GM12878 (cell line): ENCODE results near the gene ZNF423. TPM values are rescaled to one million over a fixed set of nuclear protein-coding genes. Genes with fewer than 3 reads are reported as not detected.

ENCODE experiments used
- ATAC-seq: fragments of 200-7000 bp; cut with Tn5 transposase; 3 replicates; pipeline ENCODE4 v1.9.1; 2020; ENCODE audit warnings: mild to moderate bottlenecking, moderate library complexity
- BruUV-seq: library from RNA; stranded (reverse); fragments of 400-500 nt; replicated peaks from 2 replicates; lab custom pipeline; 2021; lab: Mats Ljungman, UMichigan
- CTCF ChIA-PET: fragments of 300-600 bp; sonication (Branson Sonifier 250); formaldehyde crosslinking; extraction: SDS; loops from one replicate; lab custom pipeline; 2021; ENCODE audit warnings: inconsistent platforms; lab: Yijun Ruan, JAX
- POLR2A ChIA-PET: fragments of 350-600 bp; formaldehyde crosslinking; extraction: SDS; loops from one replicate; lab custom pipeline; 2021; ENCODE audit warnings: inconsistent platforms; lab: Charles Lee
- RAD21 ChIA-PET: fragments of 300-600 bp; sonication (Branson Sonifier 250); formaldehyde crosslinking; loops from one replicate; lab custom pipeline; 2023; ENCODE audit warnings: antibody characterized with exemption; ENCODE audit not compliant: unreplicated experiment; lab: Charles Lee
- SMC1A ChIA-PET: fragments of 300-600 bp; sonication (Branson Sonifier 250); formaldehyde crosslinking; loops from one replicate; lab custom pipeline; 2023; ENCODE audit not compliant: unreplicated experiment, uncharacterized antibody; lab: Charles Lee
- DNase-seq: peaks from one replicate; pipeline ENCODE4 v3.0.0-alpha.2; 2011; ENCODE audit warnings: low read depth, low spot score
- FAIRE-seq: peaks from 3 replicates; lab custom pipeline; 2011; peaks lifted over from hg19 to GRCh38; lab: Jason Lieb, UNC
- H2AFZ ChIP-seq: 2 replicates; pipeline ENCODE4 v1.6.0; 2011; ENCODE audit warnings: low read depth, low read length, control low read depth; ENCODE audit not compliant: control insufficient read depth
- H3K27ac ChIP-seq: 2 replicates; pipeline ENCODE4 v1.5.1; 2011; ENCODE audit warnings: control low read depth; ENCODE audit not compliant: control insufficient read depth, insufficient read depth
- H3K27me3 ChIP-seq, 2 experiments: replicated peaks in 1 of 2; 2 replicates each; pipeline versions ENCODE4 v1.6.0 to v1.6.1; 2011; ENCODE audit warnings: low read length in 1 of 2; ENCODE audit not compliant: control insufficient read depth in 2 of 2, insufficient read depth in 2 of 2
- H3K36me3 ChIP-seq, 2 experiments: 2 replicates each; pipeline ENCODE4 v1.5.1; 2011; ENCODE audit warnings: low read length in 1 of 2; ENCODE audit not compliant: control insufficient read depth in 2 of 2, insufficient read depth in 2 of 2
- H3K4me1 ChIP-seq: 2 replicates; pipeline ENCODE4 v1.6.1; 2011; ENCODE audit warnings: mild to moderate bottlenecking, low read length, moderate library complexity, mixed read lengths; ENCODE audit not compliant: control insufficient read depth, insufficient read depth
- H3K4me2 ChIP-seq: 2 replicates; pipeline ENCODE4 v1.6.0; 2011; ENCODE audit warnings: control low read depth; ENCODE audit not compliant: control insufficient read depth, insufficient read depth
- H3K4me3 ChIP-seq: fragments of 200-600 bp; sonication (generic); 2 replicates; pipeline ENCODE4 v1.5.1; 2016
- H3K79me2 ChIP-seq: 2 replicates; pipeline ENCODE4 v1.6.0; 2011; ENCODE audit warnings: low read length; ENCODE audit not compliant: control insufficient read depth, insufficient read depth
- H3K9ac ChIP-seq: 2 replicates; pipeline ENCODE4 v1.8.0; 2011; ENCODE audit warnings: low read length, control low read depth, mixed read lengths; ENCODE audit not compliant: control insufficient read depth, insufficient read depth
- H3K9me3 ChIP-seq: replicated peaks from 3 replicates; pipeline ENCODE4 v1.5.1; 2011; ENCODE audit warnings: mild to moderate bottlenecking, low read length; ENCODE audit not compliant: control insufficient read depth, insufficient read depth
- H4K20me1 ChIP-seq: 2 replicates; pipeline ENCODE4 v1.6.0; 2011; ENCODE audit not compliant: control insufficient read depth, insufficient read depth
- BMI1 ChIP-seq: fragments of 450-650 bp; IDR thresholded peaks from 2 replicates; pipeline ENCODE4 v1.6.1; 2016; ENCODE audit warnings: mild to moderate bottlenecking, moderate library complexity, borderline replicate concordance
- GABPA ChIP-seq: IDR thresholded peaks from 2 replicates; pipeline ENCODE4 v1.6.1; 2014; ENCODE audit warnings: antibody characterized with exemption, low read depth, mild to moderate bottlenecking, inconsistent platforms
- IKZF1 ChIP-seq: fragments of 450-650 bp; conservative IDR thresholded peaks from 2 replicates; pipeline ENCODE4 v1.6.1; 2017; ENCODE audit warnings: antibody characterized with exemption, mild to moderate bottlenecking
- MTA2 ChIP-seq: fragments of 450-650 bp; IDR thresholded peaks from 2 replicates; pipeline ENCODE4 v1.6.1; 2016; ENCODE audit warnings: low read depth, mild to moderate bottlenecking, moderate library complexity
- POLR2A ChIP-seq: IDR thresholded peaks from 2 replicates; pipeline ENCODE4 v1.6.1; 2011; ENCODE audit warnings: low read depth, mild to moderate bottlenecking, low read length
- STAT1 ChIP-seq: fragments of 450-650 bp; conservative IDR thresholded peaks from 2 replicates; pipeline ENCODE4 v1.6.1; 2014; ENCODE audit warnings: antibody characterized with exemption, mild to moderate bottlenecking
- STAT3 ChIP-seq: IDR thresholded peaks from 2 replicates; pipeline ENCODE4 v1.6.1; 2011; ENCODE audit warnings: low read depth, low read length, improper control_type of control experiment
- ZNF217 ChIP-seq: fragments of 450-650 bp; IDR thresholded peaks from 2 replicates; pipeline ENCODE4 v1.6.1; 2017; ENCODE audit warnings: antibody characterized with exemption, mild to moderate bottlenecking
- ZZZ3 ChIP-seq: IDR thresholded peaks from 2 replicates; pipeline ENCODE4 v1.6.1; 2011; ENCODE audit warnings: low read depth; ENCODE audit not compliant: control insufficient read depth, insufficient read length
- WGBS: methylation state at CpG from one replicate; pipeline ENCODE4 v1.1.6; 2016; ENCODE audit warnings: low lambda C conversion rate; ENCODE audit not compliant: insufficient replicate concordance, insufficient coverage; ENCODE audit errors: missing lambda C conversion rate; 5-methylcytosine and 5-hydroxymethylcytosine counted together
- in situ Hi-C: fragments of 300-500 bp; cut with MboI; formaldehyde crosslinking; loops from 9 replicates; pipeline ENCODE4 v1.14.3; 2018; ENCODE audit warnings: mixed read lengths
- intact Hi-C: fragments of 100-400 bp; cut with micrococcal nuclease; formaldehyde crosslinking; loops from one replicate; pipeline ENCODE4 v1.14.2; 2022; ENCODE audit not compliant: unreplicated experiment
- polyA plus RNA-seq, 11 experiments: library from polyadenylated mRNA; depleted of rRNA in 4 of 11; unstranded in 6 of 11; stranded (reverse) in 5 of 11; fragments of >200 nt; fragmentation: Nextera tagmentation in 4 of 11; fragmentation: Illumina TruSeq in 1 of 11; extraction: Ambion mirVana in 4 of 11; extraction: Trizol in 1 of 11; gene quantifications; 1 replicate in 1 of 11; 2 replicates in 10 of 11; pipeline versions ENCODE4 v1.2.1 to v1.2.3, GENCODE V29; 2011 to 2016; ENCODE audit warnings: inconsistent platforms in 2 of 11, missing spikeins in 2 of 11, low read depth in 1 of 11
- total RNA-seq, 4 experiments: library from RNA; depleted of rRNA in 3 of 4; stranded (reverse); fragments of >200 nt in 3 of 4; fragmentation: Illumina TruSeq in 1 of 4; extraction: Trizol in 1 of 4; gene quantifications; 2 replicates each; pipeline versions ENCODE4 v1.2.1 to v1.2.3, GENCODE V29; 2013 to 2021
- TF ChIP-seq, protein P1 (sequence below): IDR thresholded peaks from 2 replicates; pipeline ENCODE4 v1.6.1; 2011; ENCODE audit warnings: low read depth, low read length, improper control_type of control experiment, borderline replicate concordance
- TF ChIP-seq, protein P2 (sequence below): IDR thresholded peaks from 2 replicates; pipeline ENCODE4 v1.6.1; 2012; ENCODE audit warnings: improper control_type of control experiment, low read depth, low read length; ENCODE audit not compliant: insufficient replicate concordance
- TF ChIP-seq, protein P3 (sequence below): fragments of 450-650 bp; IDR thresholded peaks from 2 replicates; pipeline ENCODE4 v1.6.1; 2017; ENCODE audit warnings: low read depth, mild to moderate bottlenecking, moderate library complexity

Gene ZNF423
- total and polyA plus RNA-seq, 10 of the 15 experiments (the other 5 are each of a cell fraction or from before 2014, with no cell fraction given): 0.03 to 0.64 (median 0.10) TPM

DNA sequence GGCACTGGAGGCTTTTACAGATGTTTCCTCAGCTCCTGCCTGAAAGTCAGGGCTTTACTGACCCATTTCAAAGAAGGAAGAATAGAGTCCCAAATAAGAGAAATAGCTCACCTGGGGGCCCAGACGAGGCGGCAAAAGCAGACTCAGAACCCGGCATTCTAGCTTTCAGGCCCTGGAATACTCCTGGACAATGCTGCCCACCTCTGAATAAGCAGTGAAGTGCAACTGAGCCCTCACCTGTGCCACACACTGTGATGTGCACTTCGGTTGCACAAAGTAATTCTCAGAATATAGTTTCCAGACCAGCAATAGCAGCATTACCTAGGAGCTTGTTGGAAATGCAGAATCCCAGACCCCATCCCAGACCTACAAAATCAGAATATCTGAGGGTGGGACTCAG lies 54.6 kb downstream of the ZNF423 start:
- peaks cover 5% of the 10 kb centered on the region; the same call in 1 of the 2 replicates for H3K4me1 ChIP-seq
- H3K27me3 ChIP-seq: no peaks in the 10 kb centered on the region; a peak in 2 of 4 replicates
- ChIA-PET POLR2A (no interaction called here), CTCF (no interaction called here), SMC1A (no interaction called here), RAD21 (no interaction called here)
- no peak overlapping the region for H3K4me3 ChIP-seq
- BruUV-seq: no TSS peak
- H3K79me2 ChIP-seq: no peaks in the 10 kb centered on the region
- no peak overlapping the region for H3K27ac ChIP-seq
- intact Hi-C loops: no loop called here
- ATAC-seq: peak; percentile 33
- no peaks in the 10 kb centered on the region for H3K9me3 ChIP-seq
- no peaks in the 10 kb centered on the region for H4K20me1 ChIP-seq
- peak overlapping the region; percentile 28; the same call in 1 of the 2 replicates for H3K4me2 ChIP-seq
- no peak for FAIRE-seq
- WGBS: 15% methylated on average over 4 of the region's 4 CpGs
- H2AFZ ChIP-seq: no peak overlapping the region
- no peaks in the 10 kb centered on the region for H3K36me3 ChIP-seq
- in situ Hi-C loops: no loop called here
- no peak for DNase-seq
- H3K9ac ChIP-seq: no peak overlapping the region
- TF ChIP-seq POLR2A (no peak), ZNF217 (no peak), ZZZ3 (no peak), MTA2 (no peak), GABPA (no peak), IKZF1 (no peak), BMI1 (no peak), STAT3 (no peak), STAT1 (no peak)
- TF ChIP-seq, protein P1, sequence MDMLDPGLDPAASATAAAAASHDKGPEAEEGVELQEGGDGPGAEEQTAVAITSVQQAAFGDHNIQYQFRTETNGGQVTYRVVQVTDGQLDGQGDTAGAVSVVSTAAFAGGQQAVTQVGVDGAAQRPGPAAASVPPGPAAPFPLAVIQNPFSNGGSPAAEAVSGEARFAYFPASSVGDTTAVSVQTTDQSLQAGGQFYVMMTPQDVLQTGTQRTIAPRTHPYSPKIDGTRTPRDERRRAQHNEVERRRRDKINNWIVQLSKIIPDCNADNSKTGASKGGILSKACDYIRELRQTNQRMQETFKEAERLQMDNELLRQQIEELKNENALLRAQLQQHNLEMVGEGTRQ: no peak
- TF ChIP-seq, protein P2, sequence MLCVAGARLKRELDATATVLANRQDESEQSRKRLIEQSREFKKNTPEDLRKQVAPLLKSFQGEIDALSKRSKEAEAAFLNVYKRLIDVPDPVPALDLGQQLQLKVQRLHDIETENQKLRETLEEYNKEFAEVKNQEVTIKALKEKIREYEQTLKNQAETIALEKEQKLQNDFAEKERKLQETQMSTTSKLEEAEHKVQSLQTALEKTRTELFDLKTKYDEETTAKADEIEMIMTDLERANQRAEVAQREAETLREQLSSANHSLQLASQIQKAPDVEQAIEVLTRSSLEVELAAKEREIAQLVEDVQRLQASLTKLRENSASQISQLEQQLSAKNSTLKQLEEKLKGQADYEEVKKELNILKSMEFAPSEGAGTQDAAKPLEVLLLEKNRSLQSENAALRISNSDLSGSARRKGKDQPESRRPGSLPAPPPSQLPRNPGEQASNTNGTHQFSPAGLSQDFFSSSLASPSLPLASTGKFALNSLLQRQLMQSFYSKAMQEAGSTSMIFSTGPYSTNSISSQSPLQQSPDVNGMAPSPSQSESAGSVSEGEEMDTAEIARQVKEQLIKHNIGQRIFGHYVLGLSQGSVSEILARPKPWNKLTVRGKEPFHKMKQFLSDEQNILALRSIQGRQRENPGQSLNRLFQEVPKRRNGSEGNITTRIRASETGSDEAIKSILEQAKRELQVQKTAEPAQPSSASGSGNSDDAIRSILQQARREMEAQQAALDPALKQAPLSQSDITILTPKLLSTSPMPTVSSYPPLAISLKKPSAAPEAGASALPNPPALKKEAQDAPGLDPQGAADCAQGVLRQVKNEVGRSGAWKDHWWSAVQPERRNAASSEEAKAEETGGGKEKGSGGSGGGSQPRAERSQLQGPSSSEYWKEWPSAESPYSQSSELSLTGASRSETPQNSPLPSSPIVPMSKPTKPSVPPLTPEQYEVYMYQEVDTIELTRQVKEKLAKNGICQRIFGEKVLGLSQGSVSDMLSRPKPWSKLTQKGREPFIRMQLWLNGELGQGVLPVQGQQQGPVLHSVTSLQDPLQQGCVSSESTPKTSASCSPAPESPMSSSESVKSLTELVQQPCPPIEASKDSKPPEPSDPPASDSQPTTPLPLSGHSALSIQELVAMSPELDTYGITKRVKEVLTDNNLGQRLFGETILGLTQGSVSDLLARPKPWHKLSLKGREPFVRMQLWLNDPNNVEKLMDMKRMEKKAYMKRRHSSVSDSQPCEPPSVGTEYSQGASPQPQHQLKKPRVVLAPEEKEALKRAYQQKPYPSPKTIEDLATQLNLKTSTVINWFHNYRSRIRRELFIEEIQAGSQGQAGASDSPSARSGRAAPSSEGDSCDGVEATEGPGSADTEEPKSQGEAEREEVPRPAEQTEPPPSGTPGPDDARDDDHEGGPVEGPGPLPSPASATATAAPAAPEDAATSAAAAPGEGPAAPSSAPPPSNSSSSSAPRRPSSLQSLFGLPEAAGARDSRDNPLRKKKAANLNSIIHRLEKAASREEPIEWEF: no peak
- TF ChIP-seq, protein P3, sequence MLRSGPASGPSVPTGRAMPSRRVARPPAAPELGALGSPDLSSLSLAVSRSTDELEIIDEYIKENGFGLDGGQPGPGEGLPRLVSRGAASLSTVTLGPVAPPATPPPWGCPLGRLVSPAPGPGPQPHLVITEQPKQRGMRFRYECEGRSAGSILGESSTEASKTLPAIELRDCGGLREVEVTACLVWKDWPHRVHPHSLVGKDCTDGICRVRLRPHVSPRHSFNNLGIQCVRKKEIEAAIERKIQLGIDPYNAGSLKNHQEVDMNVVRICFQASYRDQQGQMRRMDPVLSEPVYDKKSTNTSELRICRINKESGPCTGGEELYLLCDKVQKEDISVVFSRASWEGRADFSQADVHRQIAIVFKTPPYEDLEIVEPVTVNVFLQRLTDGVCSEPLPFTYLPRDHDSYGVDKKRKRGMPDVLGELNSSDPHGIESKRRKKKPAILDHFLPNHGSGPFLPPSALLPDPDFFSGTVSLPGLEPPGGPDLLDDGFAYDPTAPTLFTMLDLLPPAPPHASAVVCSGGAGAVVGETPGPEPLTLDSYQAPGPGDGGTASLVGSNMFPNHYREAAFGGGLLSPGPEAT: no peak
- TF ChIP-seq, all 136 proteins: peak for 0
